OCI-LY7 (cell line): ENCODE data around the gene PA2G4.

ENCODE experiments used
- CTCF ChIP-seq: fragments of 200-600 bp; sonication (generic); conservative IDR thresholded peaks from 2 replicates; pipeline ENCODE4 v1.5.1; 2014; ENCODE audit warnings: mild to moderate bottlenecking, antibody characterized with exemption, low read length, moderate library complexity, mixed read lengths
- EZH2phosphoT487 ChIP-seq: fragments of 200-600 bp; sonication (generic); IDR thresholded peaks from 2 replicates; pipeline ENCODE4 v1.6.1; 2018; ENCODE audit warnings: low read depth, borderline replicate concordance, mild to moderate bottlenecking, mixed run types, antibody characterized with exemption, low read length, moderate library complexity, mixed read lengths

- TF ChIP-seq CTCF (no peak), EZH2phosphoT487 (no peak)
Measured at GRCh38 chr12:56102683-56103065, 1.7 kb upstream of the PA2G4 start.
